CD8-positive, alpha-beta memory T cell (primary cell): Measurements from ENCODE around the gene ASF1B. TPM values are rescaled to one million over a fixed set of nuclear protein-coding genes. Genes with fewer than 3 reads are reported as not detected.

ENCODE experiments used
- CTCF ChIA-PET: fragments of 350-600 bp; sonication (Branson Sonifier 250); formaldehyde crosslinking; loops from one replicate; lab custom pipeline; 2021; ENCODE audit warnings: antibody characterized with exemption; lab: Charles Lee
- POLR2A ChIA-PET: fragments of 350-600 bp; sonication (Branson Sonifier 250); formaldehyde crosslinking; loops from one replicate; lab custom pipeline; 2021; ENCODE audit warnings: antibody characterized with exemption; lab: Charles Lee
- DNase-seq, 5 donors: peaks; one replicate each; pipeline versions ENCODE4 v3.0.0 to v3.0.0-alpha.2; 2020 to 2022; ENCODE audit warnings: mixed read lengths in 1 of 5
- H3K27ac ChIP-seq: one replicate; pipeline ENCODE4 v1.7.0; 2013; ENCODE audit warnings: low read depth, mild to moderate bottlenecking, low read length, moderate library complexity
- H3K27me3 ChIP-seq: 2 replicates; pipeline ENCODE4 v1.7.0; 2013; ENCODE audit warnings: low read length, mild to moderate bottlenecking; ENCODE audit not compliant: insufficient read depth, poor library complexity, severe bottlenecking
- H3K36me3 ChIP-seq: 2 replicates; pipeline ENCODE4 v1.7.0; 2013; ENCODE audit warnings: mild to moderate bottlenecking, low read length, moderate library complexity; ENCODE audit not compliant: insufficient read depth
- H3K4me1 ChIP-seq: 2 replicates; pipeline ENCODE4 v1.7.0; 2013; ENCODE audit warnings: mild to moderate bottlenecking, low read length, moderate library complexity; ENCODE audit not compliant: insufficient read depth
- H3K4me3 ChIP-seq: 2 replicates; pipeline ENCODE4 v1.7.0; 2013; ENCODE audit warnings: mild to moderate bottlenecking, low read length
- H3K9me3 ChIP-seq: 2 replicates; pipeline ENCODE4 v1.7.0; 2013; ENCODE audit warnings: mild to moderate bottlenecking, low read length
- H3K27ac Mint-ChIP-seq, 8 donors: one replicate each; pipeline ENCODE4 v1.8.0; 2020 to 2021; ENCODE audit warnings: mixed read lengths in 8 of 8, mild to moderate bottlenecking in 6 of 8, inconsistent platforms in 3 of 8, moderate library complexity in 3 of 8
- H3K27me3 Mint-ChIP-seq, 2 donors: one replicate each; pipeline ENCODE4 v1.8.0; 2020 to 2021; ENCODE audit warnings: mixed read lengths in 2 of 2, mild to moderate bottlenecking in 1 of 2, moderate library complexity in 1 of 2
- H3K36me3 Mint-ChIP-seq, 3 donors: one replicate each; pipeline ENCODE4 v1.8.0; 2020 to 2021; ENCODE audit warnings: mixed read lengths in 3 of 3, inconsistent platforms in 1 of 3, mild to moderate bottlenecking in 1 of 3
- H3K4me1 Mint-ChIP-seq, 3 donors: one replicate each; pipeline ENCODE4 v1.8.0; 2020 to 2021; ENCODE audit warnings: mixed read lengths in 3 of 3, inconsistent platforms in 1 of 3, mild to moderate bottlenecking in 1 of 3
- H3K4me3 Mint-ChIP-seq, 7 donors: one replicate each; pipeline ENCODE4 v1.8.0; 2020 to 2021; ENCODE audit warnings: mixed read lengths in 7 of 7, mild to moderate bottlenecking in 6 of 7, moderate library complexity in 4 of 7, inconsistent platforms in 2 of 7
- H3K9me3 Mint-ChIP-seq, 5 donors: one replicate each; pipeline ENCODE4 v1.8.0; 2020 to 2022; ENCODE audit warnings: mixed read lengths in 5 of 5, mild to moderate bottlenecking in 3 of 5, moderate library complexity in 2 of 5, inconsistent platforms in 1 of 5
- polyA plus RNA-seq: library from polyadenylated mRNA; unstranded; fragments of 300-500 nt; fragmentation: Illumina TruSeq; gene quantifications from one replicate; pipeline ENCODE4 v1.2.3, GENCODE V29; 2021
- total RNA-seq, 2 experiments: library from RNA; stranded (reverse); gene quantifications; one replicate each; pipeline ENCODE4 v1.2.3, GENCODE V29; 2021

Gene ASF1B
- total and polyA plus RNA-seq, 3 experiments from 2014 or later = 4.5 to 76.2 (median 75.0) TPM

GRCh38 chr19:14073925-14074838, 62.2 kb downstream of the ASF1B start:
- peak overlapping the region; percentile 73 for H3K4me3 ChIP-seq
- CTCF ChIA-PET = interaction anchor here (0.7 to 6.6 kb wide), 17 partner anchors 8 to 342 kb away, joined by 3 to 67 read pairs (median 4); partner anchors contain the start of genes ASF1B, C19orf67, NANOS3 and PALM3
- Mint-ChIP-seq H3K9me3 (no peaks in the 10 kb centered on the region), H3K4me1 (peaks cover 7 to 29% (median 15%) of the 10 kb centered on the region in 3 donors), H3K27ac (peak overlapping the region; percentile 78 to 98 (median 88)), H3K27me3 (no peaks in the 10 kb centered on the region), H3K36me3 (peaks cover 0 to 4% (median 0%) of the 10 kb centered on the region in 3 donors), H3K4me3 (peak overlapping the region; percentile 91 to 94 (median 93))
- H3K9me3 ChIP-seq = no peaks in the 10 kb centered on the region
- H3K4me1 ChIP-seq = peaks cover 33% of the 10 kb centered on the region
- POLR2A ChIA-PET = interaction anchor here (0.5 to 3.6 kb wide), 6 partner anchors 13 to 193 kb away, joined by 3 to 15 read pairs (median 5); partner anchors contain the start of genes ASF1B and RFX1
- DNase-seq = peak in 1 of 5 donors; percentile 28
- H3K27ac ChIP-seq = peak overlapping the region; percentile 64
- H3K36me3 ChIP-seq = no peaks in the 10 kb centered on the region
- H3K27me3 ChIP-seq = no peaks in the 10 kb centered on the region

GRCh38 chr19:14073261-14073924, 63.0 kb downstream of the ASF1B start:
- no peaks in the 10 kb centered on the region for H3K27me3 Mint-ChIP-seq
- peak overlapping the region; percentile 91 to 94 (median 93) for H3K4me3 Mint-ChIP-seq
- H3K36me3 Mint-ChIP-seq = peaks cover 0 to 4% (median 0%) of the 10 kb centered on the region in 3 donors
- peak overlapping the region in 7 of 8 donors; percentile 78 to 98 (median 88) for H3K27ac Mint-ChIP-seq
- Histone ChIP-seq H3K27me3 (no peaks in the 10 kb centered on the region), H3K27ac (peak overlapping the region; percentile 64), H3K36me3 (no peaks in the 10 kb centered on the region), H3K4me1 (peaks cover 33% of the 10 kb centered on the region), H3K4me3 (peak overlapping the region; percentile 73), H3K9me3 (no peaks in the 10 kb centered on the region)
- CTCF ChIA-PET = interaction anchor here (0.5 to 6.6 kb wide), 22 partner anchors 9 to 342 kb away, joined by 3 to 67 read pairs (median 4); partner anchors contain the start of genes ASF1B, C19orf67, NANOS3 and PALM3
- no peaks in the 10 kb centered on the region for H3K9me3 Mint-ChIP-seq
- POLR2A ChIA-PET = interaction anchor here (0.5 to 3.6 kb wide), 6 partner anchors 14 to 194 kb away, joined by 3 to 15 read pairs (median 4); partner anchors contain the start of genes ASF1B and RFX1
- DNase-seq = peak; percentile 68 to 85 (median 80)
- H3K4me1 Mint-ChIP-seq = peaks cover 7 to 29% (median 15%) of the 10 kb centered on the region in 3 donors

GRCh38 chr19:14072535-14073260, 63.7 kb downstream of the ASF1B start, which contains the start of gene MISP3:
TSS of gene MISP3 (plus strand) at chr19:14072786. CDS start at chr19:14073310, 524 bp downstream.
- peak in 1 of 5 donors; percentile 28 for DNase-seq
- H3K36me3 ChIP-seq = no peaks in the 10 kb centered on the region
- ChIA-PET POLR2A (interaction anchor here (0.5 to 3.6 kb wide), 4 partner anchors 44 to 193 kb away, joined by 3 to 15 read pairs (median 4); partner anchors contain the start of genes ASF1B and RFX1), CTCF (interaction anchor here (0.5 to 6.6 kb wide), 19 partner anchors 10 to 431 kb away, joined by 3 to 67 read pairs (median 6); partner anchors contain the start of genes ASF1B, C19orf67, NANOS3 and PALM3)
- no peaks in the 10 kb centered on the region for H3K9me3 Mint-ChIP-seq
- peak within 1 kb of the TSS; percentile 64 for H3K27ac ChIP-seq
- peak within 1 kb of the TSS; percentile 91 to 94 (median 93) for H3K4me3 Mint-ChIP-seq
- peak within 1 kb of the TSS in 7 of 8 donors; percentile 36 to 93 (median 78) for H3K27ac Mint-ChIP-seq
- peak within 1 kb of the TSS; percentile 73 for H3K4me3 ChIP-seq
- H3K27me3 Mint-ChIP-seq = no peaks in the 10 kb centered on the region
- H3K9me3 ChIP-seq = no peaks in the 10 kb centered on the region
- peaks cover 0 to 4% (median 0%) of the 10 kb centered on the region in 3 donors for H3K36me3 Mint-ChIP-seq
- H3K4me1 ChIP-seq = peaks cover 33% of the 10 kb centered on the region
- H3K27me3 ChIP-seq = no peaks in the 10 kb centered on the region
- peaks cover 7 to 29% (median 15%) of the 10 kb centered on the region in 3 donors for H3K4me1 Mint-ChIP-seq

GRCh38 chr19:14070268-14071050, 65.9 kb downstream of the ASF1B start:
- Histone ChIP-seq H3K9me3 (no peaks in the 10 kb centered on the region), H3K4me3 (no peak overlapping the region), H3K4me1 (peaks cover 31% of the 10 kb centered on the region), H3K27ac (no peak overlapping the region), H3K27me3 (no peaks in the 10 kb centered on the region), H3K36me3 (no peaks in the 10 kb centered on the region)
- ChIA-PET POLR2A (interaction anchor here (0.6 to 3.6 kb wide), 4 partner anchors 22 to 188 kb away, joined by 3 to 17 read pairs (median 10); partner anchors contain the start of gene ASF1B), CTCF (interaction anchor here (0.7 to 6.6 kb wide), 11 partner anchors 11 to 195 kb away, joined by 3 to 67 read pairs (median 7); partner anchors contain the start of genes C19orf67 and PALM3)
- Mint-ChIP-seq H3K4me3 (peak overlapping the region in 5 of 7 donors; percentile 5 to 81 (median 27)), H3K9me3 (no peaks in the 10 kb centered on the region), H3K36me3 (peaks cover 0 to 4% (median 0%) of the 10 kb centered on the region in 3 donors), H3K27me3 (peaks cover 0 to 2% of the 10 kb centered on the region in 2 donors), H3K4me1 (peaks cover 7 to 29% (median 15%) of the 10 kb centered on the region in 3 donors), H3K27ac (no peak overlapping the region)
- no peak for DNase-seq

Other genes starting within 250 kb of the ASF1B start
- gene BRME1, start 230.5 kb downstream of the ASF1B start, total RNA-seq = 1 to 10 TPM; 6.8 to 8.2 TPM
- 3.5 TPM for gene BRME1, start 230.5 kb downstream of the ASF1B start, polyA plus RNA-seq
- 10 to 100 TPM; 30.8 to 31.0 TPM for gene CC2D1A, start 230.4 kb downstream of the ASF1B start, total RNA-seq
- 15.3 TPM for gene CC2D1A, start 230.4 kb downstream of the ASF1B start, polyA plus RNA-seq
- under 1 TPM in 1 of 2 experiments, not detected in 1; 0.24 TPM for gene PODNL1, start 198.2 kb downstream of the ASF1B start, total RNA-seq
- gene PODNL1, start 198.2 kb downstream of the ASF1B start, polyA plus RNA-seq = not detected
- gene DCAF15, start 184.1 kb downstream of the ASF1B start, total RNA-seq = 10 to 100 TPM; 64.6 to 66.5 TPM
- 8.0 TPM for gene DCAF15, start 184.1 kb downstream of the ASF1B start, polyA plus RNA-seq
- gene RFX1, start 130.3 kb downstream of the ASF1B start, total RNA-seq = 10 to 100 TPM; 13.0 to 13.6 TPM
- gene RFX1, start 130.3 kb downstream of the ASF1B start, polyA plus RNA-seq = 3.1 TPM
- not detected for gene RLN3, start 108.4 kb downstream of the ASF1B start, total RNA-seq
- not detected for gene RLN3, start 108.4 kb downstream of the ASF1B start, polyA plus RNA-seq
- 10 to 100 TPM; 71.4 to 73.6 TPM for gene IL27RA, start 104.8 kb downstream of the ASF1B start, total RNA-seq
- 83.4 TPM for gene IL27RA, start 104.8 kb downstream of the ASF1B start, polyA plus RNA-seq
- gene PALM3, start 74.5 kb downstream of the ASF1B start, total RNA-seq = not detected
- gene PALM3, start 74.5 kb downstream of the ASF1B start, polyA plus RNA-seq = not detected
- 1 to 10 TPM in 1 of 2 experiments, under 1 TPM in 1; 1.00 to 1.2 TPM for gene MISP3, start 63.8 kb downstream of the ASF1B start, total RNA-seq
- gene MISP3, start 63.8 kb downstream of the ASF1B start, polyA plus RNA-seq = 2.1 TPM
- under 1 TPM in 1 of 2 experiments, not detected in 1; 0.42 TPM for gene C19orf67, start 50.8 kb downstream of the ASF1B start, total RNA-seq
- not detected for gene C19orf67, start 50.8 kb downstream of the ASF1B start, polyA plus RNA-seq
- 100 to 1,000 TPM in 1 of 2 experiments, 10 to 100 TPM in 1; 97.8 to 105 TPM for gene SAMD1, start 45.8 kb downstream of the ASF1B start, total RNA-seq
- 2.8 TPM for gene SAMD1, start 45.8 kb downstream of the ASF1B start, polyA plus RNA-seq
- 10 to 100 TPM; 77.3 to 81.0 TPM for gene PRKACA, start 18.8 kb downstream of the ASF1B start, total RNA-seq
- 1.5 TPM for gene PRKACA, start 18.8 kb downstream of the ASF1B start, polyA plus RNA-seq
- gene ADGRL1, start 69.6 kb upstream of the ASF1B start, total RNA-seq = 1 to 10 TPM; 5.8 TPM
- 0.81 TPM for gene ADGRL1, start 69.6 kb upstream of the ASF1B start, polyA plus RNA-seq
- gene ADGRE5, start 244.9 kb upstream of the ASF1B start, total RNA-seq = 100 to 1,000 TPM; 231 to 233 TPM
- 311 TPM for gene ADGRE5, start 244.9 kb upstream of the ASF1B start, polyA plus RNA-seq